ENCODE data around the gene DOCK10.

GRCh38 chr2:224973112-224974016 lies 68.9 kb downstream of the DOCK10 start:
- TF ChIP-seq CTCF (IDR thresholded peaks at IDR 0.05): no peak
- TF ChIP-seq POLR2A (IDR thresholded peaks at IDR 0.05): no peak
- TF ChIP-seq POLR2AphosphoS5 (IDR thresholded peaks at IDR 0.05; ENCODE audit: insufficient read depth in 1 of 2, low read depth in 1 of 2): peak in 1 of 2 donors; percentile 45

Data from vagina (tissue), 2 donors.